Thyroid gland (tissue), 4 donors: ENCODE data around the gene TMEM144.
A peak's percentile ranks its signal among the peaks of the same experiment; 100 is the strongest.

ENCODE experiments used
- POLR2A ChIP-seq, 2 donors: fragments of 450-650 bp; IDR thresholded peaks; one replicate each; pipeline ENCODE4 v1.6.1; 2017; ENCODE audit warnings: antibody characterized with exemption in 2 of 2, mild to moderate bottlenecking in 2 of 2, moderate library complexity in 1 of 2
- TF ChIP-seq, protein P1 (sequence below), 6 experiments: fragments of 200-600 bp in 3 of 6; fragments of 450-650 bp in 3 of 6; sonication (generic) in 3 of 6; IDR thresholded peaks; one replicate each; pipeline ENCODE4 v1.5.1; 2016 to 2019; ENCODE audit warnings: antibody characterized with exemption in 6 of 6, mild to moderate bottlenecking in 2 of 6, inconsistent platforms in 1 of 6, moderate library complexity in 1 of 6

DNA sequence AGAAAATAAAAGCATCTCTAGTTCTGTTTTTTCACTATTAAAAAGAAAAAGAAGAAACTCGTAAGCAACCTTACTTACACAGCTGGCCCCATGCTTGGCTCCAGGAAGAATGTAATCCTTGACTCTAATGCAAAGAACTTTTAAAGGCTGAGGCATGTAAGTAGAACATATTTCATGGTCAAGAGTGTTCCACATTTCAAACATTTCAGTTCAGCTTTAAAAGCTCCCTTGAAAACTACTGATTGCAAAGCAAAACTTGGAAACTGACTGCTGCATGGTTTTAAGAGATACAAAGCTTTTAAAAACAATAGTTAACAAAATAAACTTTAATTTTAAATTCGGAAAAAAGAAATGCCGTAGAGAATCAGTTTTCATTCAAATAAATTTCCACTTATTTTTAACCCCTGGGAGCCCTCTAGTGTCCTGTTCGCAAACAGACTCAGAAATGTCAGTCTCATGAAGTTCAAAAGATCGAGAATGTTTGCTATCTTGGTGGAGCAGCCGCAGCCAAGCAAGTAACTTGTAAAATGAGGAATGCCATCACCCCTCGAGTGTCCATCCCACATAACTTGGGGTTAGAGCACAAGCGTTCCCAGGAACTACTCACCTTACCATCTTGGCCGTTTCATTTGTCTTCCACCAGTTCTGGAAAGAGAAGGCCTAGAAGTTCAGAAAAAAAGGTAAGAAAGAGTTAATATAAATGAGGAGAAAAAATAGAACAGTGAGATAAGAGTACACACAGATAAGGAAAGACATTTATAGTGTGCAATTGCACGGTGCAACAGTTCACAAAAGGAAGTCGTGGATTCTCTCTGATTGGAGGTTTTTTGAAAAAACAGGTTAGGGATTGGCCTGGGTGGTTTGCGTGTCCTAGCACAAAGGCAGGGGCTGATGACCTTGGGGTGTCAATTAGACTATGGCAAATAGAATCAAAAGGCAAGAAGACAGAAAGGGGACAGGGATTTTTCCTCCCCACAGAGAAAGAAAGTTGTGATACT is 37.7 kb upstream of the TMEM144 start, which contains the start of gene GASK1B:
- TF ChIP-seq, protein P1, sequence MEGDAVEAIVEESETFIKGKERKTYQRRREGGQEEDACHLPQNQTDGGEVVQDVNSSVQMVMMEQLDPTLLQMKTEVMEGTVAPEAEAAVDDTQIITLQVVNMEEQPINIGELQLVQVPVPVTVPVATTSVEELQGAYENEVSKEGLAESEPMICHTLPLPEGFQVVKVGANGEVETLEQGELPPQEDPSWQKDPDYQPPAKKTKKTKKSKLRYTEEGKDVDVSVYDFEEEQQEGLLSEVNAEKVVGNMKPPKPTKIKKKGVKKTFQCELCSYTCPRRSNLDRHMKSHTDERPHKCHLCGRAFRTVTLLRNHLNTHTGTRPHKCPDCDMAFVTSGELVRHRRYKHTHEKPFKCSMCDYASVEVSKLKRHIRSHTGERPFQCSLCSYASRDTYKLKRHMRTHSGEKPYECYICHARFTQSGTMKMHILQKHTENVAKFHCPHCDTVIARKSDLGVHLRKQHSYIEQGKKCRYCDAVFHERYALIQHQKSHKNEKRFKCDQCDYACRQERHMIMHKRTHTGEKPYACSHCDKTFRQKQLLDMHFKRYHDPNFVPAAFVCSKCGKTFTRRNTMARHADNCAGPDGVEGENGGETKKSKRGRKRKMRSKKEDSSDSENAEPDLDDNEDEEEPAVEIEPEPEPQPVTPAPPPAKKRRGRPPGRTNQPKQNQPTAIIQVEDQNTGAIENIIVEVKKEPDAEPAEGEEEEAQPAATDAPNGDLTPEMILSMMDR (IDR thresholded peaks at IDR 0.05) = peak in 5 of 6 experiments; percentile 17 to 53 (median 48)
- TF ChIP-seq POLR2A (IDR thresholded peaks at IDR 0.05) = no peak
